GM19452 (cell line): ENCODE data around the gene RMND5B.

Experiments used
- ATAC-seq: cut with Tn5 transposase; IDR thresholded peaks from one replicate; pipeline ENCODE4 v1.9.1; 2021; ENCODE audit not compliant: unreplicated experiment

The RMND5B gene

DNA sequence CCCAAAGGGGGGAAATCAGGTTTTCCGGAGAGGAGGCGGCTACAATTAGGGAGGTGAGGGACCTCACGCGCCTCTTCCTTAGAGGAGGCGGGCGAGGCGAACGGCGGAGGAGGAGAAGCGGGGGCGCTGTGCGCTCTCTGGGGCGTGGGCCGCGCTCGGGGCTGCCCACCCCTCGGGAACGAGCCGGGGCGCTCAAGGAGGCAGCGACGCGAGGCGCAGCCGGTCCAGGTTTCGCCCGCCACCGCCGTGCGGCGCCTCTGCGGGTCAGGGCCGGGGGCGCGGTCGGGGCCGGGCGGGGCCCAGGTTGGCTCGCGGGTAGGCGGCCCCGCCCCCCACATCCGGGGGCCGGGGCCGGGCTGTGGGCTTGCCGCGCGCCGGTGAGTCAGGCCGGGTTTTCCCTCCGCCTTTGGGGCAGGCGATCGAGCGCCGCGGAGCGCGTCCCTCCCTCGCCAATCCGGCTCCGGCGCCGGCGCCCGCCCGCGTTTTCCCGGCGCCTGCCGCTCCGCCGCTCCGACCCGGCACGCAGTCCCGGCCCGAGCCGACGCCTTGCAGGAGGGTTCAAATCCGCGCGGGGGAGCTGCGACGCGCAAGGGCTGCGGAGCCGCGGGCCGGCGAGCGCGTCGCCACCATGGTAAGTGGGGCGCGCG, 17.6 kb upstream of the RMND5B start, which contains the start of gene N4BP3:
TSS of gene N4BP3 (plus strand) at position 392 of the 647 bp plus-strand sequence. CDS start 6,052 bp downstream, outside the sequence.
- ATAC-seq = peak; percentile 54

DNA sequence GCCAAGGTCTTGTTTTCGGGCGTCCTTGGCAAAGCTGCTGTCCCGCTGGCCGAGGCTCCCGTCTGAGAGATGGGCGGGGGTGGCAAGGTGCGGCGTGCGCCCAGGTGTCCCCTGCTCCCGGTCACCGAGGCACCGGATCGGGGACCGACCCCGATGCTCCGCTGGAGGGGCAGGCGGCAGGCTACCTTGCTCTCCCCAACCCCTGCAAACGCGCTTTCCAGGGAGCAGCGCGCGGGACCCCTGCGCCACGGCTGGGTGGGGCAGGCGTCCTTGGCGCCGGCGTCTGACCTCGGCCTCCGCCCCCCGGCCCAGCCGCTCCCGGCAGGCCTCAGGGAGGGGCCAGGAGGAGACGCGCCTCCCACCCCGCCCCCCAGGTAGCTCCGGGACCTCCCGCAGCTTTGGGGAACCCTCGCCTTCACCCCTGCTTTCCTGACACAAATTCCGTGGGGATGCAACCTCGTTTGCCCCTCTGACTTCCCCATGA, 16.9 kb upstream of the RMND5B start:
- ATAC-seq = no peak

DNA sequence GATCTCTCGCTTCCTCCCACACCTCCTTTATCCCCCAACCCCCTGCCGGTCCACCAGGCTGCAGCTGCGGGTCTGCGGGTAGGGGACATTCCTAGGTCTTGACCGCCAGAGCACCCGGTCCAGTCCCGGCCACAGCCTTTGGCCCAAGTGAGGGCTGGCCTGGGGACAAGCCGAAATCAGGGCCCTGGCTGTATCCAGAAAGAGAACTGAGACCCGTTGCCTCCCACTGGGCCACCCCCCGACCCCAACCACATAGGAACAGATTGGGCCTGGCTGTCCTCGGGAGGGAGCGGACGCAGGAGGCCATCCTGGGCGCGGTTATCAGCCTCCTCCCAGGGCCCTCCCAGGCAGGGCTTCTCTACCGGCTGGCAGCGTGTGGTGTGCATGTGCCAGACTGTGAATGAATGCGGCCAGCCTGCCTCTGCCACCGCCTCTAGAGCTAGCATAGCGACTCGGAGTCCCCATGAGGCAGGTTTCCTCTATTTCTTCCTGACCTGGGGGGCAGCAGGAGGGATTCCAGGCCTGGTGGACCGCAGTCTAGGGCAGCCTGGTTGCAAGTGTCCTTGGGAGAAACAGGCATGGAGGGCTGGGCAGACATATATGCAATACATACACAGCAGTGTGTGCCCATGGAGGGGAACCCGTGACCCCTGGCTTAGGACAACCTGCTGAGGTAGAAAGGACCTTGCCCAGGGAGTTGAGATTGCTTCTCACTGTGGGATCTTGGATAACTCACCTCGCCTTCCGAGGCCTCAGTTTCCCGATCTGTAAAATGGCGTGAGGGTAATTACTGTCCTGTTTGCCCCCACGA, 16.3 kb upstream of the RMND5B start:
- ATAC-seq = no peak

- no peak for ATAC-seq
These were observed 15.5 kb upstream of the RMND5B start for GRCh38 chr5:178115136-178115813.

- ATAC-seq = no peak
These were observed 15.0 kb upstream of the RMND5B start for GRCh38 chr5:178115814-178116142.

- no peak for ATAC-seq
These were observed 14.5 kb upstream of the RMND5B start for GRCh38 chr5:178116143-178116885.

DNA sequence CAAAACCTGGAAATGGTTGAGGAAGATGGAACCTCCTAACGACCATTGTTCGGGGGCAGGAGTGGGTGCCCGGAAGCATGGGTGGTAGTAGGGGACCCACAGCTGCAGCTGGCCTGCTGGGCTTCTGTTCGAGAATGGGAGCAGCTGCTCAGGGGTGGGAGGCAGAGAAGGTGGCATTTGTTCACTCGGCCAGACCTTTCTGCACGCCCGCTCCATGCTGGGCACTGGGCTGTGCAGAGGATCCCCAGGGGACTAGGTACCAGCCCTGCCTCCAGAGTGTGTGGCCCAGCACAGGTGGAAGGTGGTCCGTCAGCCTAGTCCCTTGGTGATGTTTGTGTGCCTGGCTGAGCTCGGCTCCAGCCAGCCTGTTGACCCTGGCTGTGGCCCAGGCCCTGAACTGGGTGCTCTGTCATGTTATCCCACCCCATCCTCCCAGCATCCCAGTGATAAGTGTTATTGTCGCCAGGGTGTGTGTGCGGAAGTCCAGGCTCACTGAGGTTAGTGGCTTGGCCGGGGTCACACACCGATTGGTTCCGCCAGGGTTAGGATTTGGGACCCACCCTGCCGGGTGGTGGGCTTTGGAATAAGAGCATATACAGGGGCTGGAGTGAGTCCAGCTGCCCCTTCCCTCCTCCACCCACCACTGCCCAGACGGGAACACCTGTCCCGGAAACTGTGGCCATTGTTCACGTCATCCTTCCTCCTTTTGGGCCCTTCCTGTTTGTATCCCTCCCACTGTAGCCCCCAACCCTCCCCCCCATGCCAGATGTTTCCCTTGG, 12.7 kb upstream of the RMND5B start:
- no peak for ATAC-seq

DNA sequence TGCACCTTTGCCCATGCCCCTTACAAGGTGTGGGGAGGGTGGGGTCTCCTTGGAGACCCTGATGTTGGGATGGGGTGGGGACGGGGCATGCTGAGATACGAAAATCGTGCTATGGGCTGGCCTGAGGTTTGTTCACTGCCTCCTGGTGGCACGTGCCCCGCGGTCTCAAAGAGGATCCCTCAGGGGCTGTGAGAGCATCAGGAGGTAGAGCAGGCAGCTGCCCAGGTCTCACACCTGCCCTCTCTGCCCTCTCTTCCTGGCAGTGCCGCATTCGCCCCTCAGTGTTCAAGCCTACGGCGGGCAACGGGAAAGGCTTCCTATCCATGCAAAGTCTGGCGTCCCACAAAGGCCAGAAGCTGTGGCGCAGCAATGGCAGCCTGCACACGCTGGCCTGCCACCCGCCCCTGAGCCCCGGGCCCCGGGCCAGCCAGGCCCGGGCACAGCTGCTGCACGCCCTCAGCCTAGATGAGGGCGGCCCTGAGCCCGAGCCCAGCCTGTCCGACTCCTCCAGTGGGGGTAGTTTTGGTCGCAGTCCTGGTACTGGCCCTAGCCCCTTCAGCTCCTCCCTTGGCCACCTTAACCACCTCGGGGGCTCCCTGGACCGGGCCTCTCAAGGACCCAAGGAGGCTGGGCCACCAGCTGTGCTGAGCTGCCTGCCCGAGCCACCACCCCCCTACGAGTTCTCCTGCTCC, 10.8 kb upstream of the RMND5B start:
- no peak for ATAC-seq

DNA sequence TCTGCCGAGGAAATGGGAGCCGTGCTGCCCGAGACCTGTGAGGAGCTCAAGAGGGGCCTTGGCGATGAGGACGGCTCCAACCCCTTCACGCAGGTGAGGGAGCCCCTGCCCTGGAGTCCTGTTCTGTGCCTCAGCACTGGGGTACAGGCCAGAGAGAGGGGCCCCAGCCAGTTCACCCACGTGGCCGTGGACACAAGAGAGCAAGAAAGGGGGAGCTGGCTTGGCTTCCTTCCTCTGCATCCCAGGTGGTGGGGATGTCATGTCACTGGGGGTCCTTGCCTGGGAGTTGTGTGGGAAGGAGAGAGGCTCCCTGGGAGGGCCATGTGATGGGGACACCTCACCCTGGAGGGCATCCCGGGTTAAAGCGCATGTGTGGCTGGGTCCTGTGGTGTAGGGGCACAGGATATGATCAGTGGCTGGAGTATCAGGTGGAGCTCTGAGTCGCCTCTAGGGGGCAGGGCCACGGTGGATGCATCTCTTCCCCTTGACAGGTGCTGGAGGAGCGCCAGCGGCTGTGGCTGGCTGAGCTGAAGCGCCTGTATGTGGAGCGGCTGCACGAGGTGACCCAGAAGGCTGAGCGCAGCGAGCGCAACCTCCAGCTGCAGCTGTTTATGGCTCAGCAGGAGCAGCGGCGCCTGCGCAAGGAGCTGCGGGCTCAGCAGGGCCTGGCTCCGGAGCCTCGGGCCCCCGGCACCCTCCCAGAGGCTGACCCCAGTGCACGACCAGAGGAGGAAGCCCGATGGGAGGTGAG, 10.0 kb upstream of the RMND5B start:
- peak; percentile 86 for ATAC-seq

DNA sequence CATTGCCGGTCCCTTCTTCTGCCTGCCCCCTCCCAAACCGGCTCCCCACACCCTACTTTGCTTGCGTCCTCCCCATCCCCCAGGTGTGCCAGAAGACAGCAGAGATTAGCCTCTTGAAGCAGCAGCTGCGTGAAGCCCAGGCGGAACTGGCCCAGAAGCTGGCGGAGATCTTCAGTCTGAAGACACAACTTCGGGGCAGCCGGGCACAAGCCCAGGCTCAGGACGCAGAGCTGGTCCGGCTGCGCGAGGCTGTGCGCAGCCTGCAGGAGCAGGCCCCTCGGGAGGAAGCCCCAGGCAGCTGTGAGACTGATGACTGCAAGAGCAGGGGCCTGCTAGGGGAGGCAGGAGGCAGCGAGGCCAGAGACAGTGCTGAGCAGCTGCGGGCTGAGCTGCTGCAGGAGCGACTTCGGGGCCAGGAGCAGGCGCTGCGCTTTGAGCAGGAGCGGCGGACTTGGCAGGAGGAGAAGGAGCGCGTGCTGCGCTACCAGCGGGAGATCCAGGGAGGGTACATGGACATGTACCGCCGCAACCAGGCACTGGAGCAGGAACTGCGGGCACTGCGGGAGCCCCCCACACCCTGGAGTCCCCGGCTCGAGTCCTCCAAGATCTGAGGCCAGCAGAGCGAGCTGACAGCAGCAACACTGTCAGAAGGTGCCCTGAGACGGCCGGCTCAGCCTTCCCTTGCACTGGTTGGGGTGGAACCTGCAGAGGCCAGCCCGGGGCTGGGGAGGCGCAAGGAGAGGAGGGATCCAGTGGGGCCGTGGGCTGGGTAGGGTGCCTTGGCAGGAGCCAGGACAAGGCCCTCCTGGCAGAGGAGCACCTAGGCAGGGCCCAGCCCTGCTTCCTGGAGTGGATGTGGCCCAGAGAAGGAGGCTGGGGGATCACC, 9.2 kb upstream of the RMND5B start:
- no peak for ATAC-seq

DNA sequence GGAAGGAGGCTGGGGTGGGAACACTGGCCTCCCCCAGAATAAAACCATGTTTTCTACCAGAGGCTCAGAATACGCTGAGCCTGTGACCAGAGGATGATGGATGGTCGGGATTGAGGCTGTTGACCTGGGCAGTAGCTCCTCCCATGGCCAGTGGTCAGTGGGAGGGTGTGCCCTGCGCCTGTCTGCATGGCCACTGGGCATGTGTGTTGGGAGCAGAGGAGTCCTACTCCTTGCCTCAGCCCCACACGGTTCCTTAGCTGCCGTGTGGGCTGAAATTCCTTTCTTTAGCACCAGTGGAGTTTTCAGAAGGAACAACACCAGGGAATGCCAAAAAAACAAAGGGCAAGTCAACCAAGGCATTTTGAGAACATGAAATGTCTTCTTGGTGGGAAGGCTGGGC, 8.5 kb upstream of the RMND5B start:
- no peak for ATAC-seq

GRCh38 chr5:178123094-178123965, 7.5 kb upstream of the RMND5B start:
- ATAC-seq = no peak

- ATAC-seq = no peak
These were observed 6.6 kb upstream of the RMND5B start for GRCh38 chr5:178123966-178124925.

DNA sequence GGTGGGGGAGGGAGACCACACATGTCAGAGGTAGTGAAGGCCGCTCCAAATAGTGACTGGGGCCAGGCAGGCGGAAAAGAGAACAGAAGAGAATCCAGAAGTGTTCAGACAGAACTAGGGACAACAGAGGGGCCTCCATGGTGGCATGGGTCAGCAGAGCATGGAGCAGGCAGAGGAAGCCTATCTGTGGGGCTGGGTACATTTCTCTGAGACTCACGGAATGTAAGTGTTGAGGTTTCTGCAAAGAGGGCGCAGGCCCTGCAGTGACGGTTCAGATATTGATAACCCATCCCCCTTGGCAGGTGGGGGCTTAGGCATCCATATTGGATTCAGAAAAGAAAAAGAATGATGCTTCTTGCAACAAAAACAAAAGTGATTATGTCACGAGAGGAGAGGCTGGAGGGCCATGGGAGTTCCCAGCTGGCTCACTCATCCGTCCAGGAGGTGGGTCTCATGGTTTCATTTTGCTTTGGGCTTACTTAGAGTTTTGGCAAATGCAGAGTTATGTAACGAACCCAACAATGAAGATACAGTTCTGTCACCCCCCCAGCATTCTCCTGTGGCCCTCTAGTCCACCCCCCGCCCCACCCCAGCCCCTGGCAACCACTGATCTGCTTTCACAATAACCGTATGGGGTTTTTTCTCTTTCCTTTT, 5.4 kb upstream of the RMND5B start:
- no peak for ATAC-seq

DNA sequence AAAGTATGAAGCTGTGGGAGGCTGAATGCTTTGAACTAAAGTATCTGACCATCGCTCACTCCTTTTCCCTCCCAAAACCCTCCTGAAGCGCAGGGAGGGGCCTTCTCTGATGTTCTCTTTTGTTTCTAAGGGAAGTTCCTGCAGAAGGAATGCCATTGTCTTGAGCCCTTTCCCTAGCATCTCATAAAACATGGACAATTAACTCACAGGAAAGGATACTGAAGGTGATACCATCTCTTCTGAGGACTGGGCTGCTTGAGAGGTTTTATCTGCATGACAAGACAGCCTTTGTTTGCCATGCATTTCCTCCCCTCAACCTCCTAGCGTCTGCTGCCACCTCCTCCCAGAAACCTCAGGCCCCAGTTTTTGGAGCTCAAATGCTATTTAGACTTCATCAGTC, 4.3 kb upstream of the RMND5B start:
- no peak for ATAC-seq
